ENCODE measurements around the gene CCDC178.

Gene CCDC178

DNA sequence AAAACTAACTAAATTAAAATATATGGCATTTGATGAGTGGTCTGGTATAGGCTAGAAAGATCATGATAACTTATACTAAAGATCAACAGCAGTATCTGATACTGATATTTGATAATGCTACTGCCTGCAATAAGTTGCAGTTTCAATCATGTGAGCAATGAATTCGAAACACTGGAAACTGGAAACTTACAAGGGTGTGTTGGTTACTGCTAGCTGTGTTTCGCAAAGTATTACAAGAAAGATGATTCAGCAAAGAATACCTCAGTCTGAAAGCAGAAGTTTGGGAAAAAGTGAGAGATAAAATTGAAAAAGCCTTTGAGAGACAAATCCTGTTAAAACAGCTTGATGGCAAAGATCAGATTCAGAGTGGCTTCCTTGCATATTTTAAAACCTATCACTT, 294.5 kb downstream of the CCDC178 start:
- H3K4me3 ChIP-seq (ENCODE audit: low read depth, low read length) = no peak overlapping the region
- TF ChIP-seq, protein P1, sequence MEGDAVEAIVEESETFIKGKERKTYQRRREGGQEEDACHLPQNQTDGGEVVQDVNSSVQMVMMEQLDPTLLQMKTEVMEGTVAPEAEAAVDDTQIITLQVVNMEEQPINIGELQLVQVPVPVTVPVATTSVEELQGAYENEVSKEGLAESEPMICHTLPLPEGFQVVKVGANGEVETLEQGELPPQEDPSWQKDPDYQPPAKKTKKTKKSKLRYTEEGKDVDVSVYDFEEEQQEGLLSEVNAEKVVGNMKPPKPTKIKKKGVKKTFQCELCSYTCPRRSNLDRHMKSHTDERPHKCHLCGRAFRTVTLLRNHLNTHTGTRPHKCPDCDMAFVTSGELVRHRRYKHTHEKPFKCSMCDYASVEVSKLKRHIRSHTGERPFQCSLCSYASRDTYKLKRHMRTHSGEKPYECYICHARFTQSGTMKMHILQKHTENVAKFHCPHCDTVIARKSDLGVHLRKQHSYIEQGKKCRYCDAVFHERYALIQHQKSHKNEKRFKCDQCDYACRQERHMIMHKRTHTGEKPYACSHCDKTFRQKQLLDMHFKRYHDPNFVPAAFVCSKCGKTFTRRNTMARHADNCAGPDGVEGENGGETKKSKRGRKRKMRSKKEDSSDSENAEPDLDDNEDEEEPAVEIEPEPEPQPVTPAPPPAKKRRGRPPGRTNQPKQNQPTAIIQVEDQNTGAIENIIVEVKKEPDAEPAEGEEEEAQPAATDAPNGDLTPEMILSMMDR (IDR thresholded peaks at IDR 0.05; ENCODE audit: low read depth, low read length, missing control alignments) = no peak
- no peak for DNase-seq (ENCODE audit: low read depth)

DNA sequence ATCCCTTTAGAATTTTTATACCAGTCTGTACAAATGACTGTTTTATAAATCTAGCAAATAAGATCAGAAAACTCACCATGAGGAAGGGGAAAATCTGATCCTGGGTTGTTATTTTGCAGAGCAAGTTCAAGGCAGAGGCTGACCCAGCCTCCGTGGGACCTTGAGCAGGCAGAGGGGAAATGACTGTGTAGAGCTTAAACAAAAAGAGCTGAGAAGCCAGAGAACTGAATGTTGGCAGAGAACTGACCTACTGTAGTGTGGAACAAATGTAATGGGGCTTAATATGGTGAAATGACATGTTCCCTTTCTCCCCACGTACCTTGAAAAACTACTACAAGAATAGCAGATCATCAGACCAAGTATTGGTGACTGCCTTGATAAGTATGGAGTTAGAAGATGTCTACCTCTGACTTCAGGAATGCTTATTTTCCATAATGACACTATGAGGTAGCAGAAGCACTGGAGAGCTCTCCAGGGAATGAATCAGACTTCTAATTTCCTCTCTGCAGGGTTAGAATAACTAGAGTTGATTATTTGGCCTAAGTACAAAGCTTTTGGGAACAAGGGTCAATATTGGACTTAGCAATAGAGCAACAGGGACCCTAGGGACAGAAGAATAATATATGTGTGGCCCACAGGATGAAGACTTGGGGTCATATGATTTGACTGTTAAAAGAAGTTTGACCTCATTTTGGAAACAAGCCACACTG, 304.4 kb downstream of the CCDC178 start:
- no peak for DNase-seq (ENCODE audit: low read depth)
- TF ChIP-seq, protein P1 (IDR thresholded peaks at IDR 0.05; ENCODE audit: low read depth, low read length, missing control alignments) = no peak

DNA sequence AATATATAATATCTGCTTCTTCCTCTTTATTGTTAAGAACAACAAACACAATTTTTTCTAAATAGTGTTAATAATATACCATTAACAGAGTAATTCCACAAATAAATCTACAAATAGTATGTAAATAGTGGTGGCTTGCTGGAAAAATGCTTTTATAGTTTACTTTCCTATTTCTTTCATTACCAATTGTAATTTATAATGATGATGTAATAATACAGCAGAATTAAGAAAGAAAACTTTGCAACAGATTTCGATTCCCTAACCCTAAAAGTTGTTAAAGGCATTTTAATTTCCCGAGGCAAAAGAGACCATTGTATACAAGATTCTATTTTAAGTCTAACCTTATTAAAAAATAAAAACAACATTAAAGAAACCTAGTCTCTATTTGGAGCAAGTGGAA, 307.9 kb downstream of the CCDC178 start:
- DNase-seq (ENCODE audit: low read depth) = no peak
- TF ChIP-seq, protein P1 (IDR thresholded peaks at IDR 0.05; ENCODE audit: low read depth, low read length, missing control alignments) = no peak

More for the DNA sequence above, 304.4 kb downstream of the CCDC178 start:
- no peak overlapping the region for H3K4me3 ChIP-seq (ENCODE audit: low read depth, low read length)

GRCh38 chr18:33128581-33128980, 311.9 kb downstream of the CCDC178 start:
- no peak overlapping the region for H3K4me3 ChIP-seq (ENCODE audit: low read depth, low read length)
- TF ChIP-seq, protein P1 (IDR thresholded peaks at IDR 0.05; ENCODE audit: low read depth, low read length, missing control alignments) = no peak
- no peak for DNase-seq (ENCODE audit: low read depth)

More for the DNA sequence above, 307.9 kb downstream of the CCDC178 start:
- H3K4me3 ChIP-seq (ENCODE audit: low read depth, low read length) = no peak overlapping the region

DNA sequence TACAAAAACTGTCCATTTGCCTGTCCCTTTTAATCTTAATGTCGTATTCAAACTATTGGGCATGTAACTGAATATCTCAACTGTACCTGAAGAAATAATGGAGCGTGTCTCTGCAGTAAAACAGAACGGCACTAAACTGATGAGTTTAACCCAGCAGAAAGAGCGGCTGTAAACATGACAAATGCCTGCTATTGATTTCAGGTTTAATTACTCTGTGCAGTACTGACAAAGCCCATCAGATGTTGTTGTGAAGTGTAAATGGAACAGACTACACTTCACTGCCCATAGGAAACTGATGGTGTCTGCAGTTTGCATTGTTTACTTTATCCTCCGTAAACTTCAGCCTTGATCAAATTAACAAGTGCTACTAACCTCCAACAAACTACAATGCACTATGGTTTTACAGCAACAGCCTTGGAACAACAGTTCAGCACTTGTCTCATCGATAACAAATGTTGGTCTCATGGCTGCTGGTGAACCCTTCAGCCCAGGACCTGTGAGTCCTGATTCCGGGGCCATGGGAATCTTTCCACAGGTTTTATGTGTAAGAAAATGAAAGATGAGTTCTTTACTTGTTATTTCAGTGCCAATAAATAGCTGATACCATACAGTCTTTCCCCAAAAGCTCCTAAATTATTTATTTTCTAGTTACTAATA, 316.5 kb downstream of the CCDC178 start:
- TF ChIP-seq, protein P1 (IDR thresholded peaks at IDR 0.05; ENCODE audit: low read depth, low read length, missing control alignments) = no peak
- DNase-seq (ENCODE audit: low read depth) = no peak
- H3K4me3 ChIP-seq (ENCODE audit: low read depth, low read length) = no peak overlapping the region

DNA sequence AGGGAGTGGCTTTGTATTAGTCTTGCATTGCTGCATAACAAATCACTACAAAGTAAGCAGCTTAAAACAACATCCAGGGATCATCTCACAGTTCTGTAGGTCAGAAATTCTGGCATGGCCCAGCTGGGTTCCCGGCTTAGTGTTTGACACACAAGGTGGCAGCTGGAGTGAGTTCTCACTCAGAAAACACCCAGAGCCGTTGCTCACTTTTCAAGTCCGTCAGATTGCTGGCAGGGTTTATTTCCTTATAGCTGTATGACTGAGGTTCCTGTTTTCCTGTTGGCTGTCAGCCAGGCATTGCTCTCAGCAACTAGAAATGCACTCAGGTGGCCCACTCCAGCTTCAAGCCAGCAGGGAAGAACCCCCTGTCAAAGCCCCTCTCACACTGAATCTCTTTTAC, 324.1 kb downstream of the CCDC178 start:
- TF ChIP-seq, protein P1 (IDR thresholded peaks at IDR 0.05; ENCODE audit: low read depth, low read length, missing control alignments) = no peak
- no peak overlapping the region for H3K4me3 ChIP-seq (ENCODE audit: low read depth, low read length)
- no peak for DNase-seq (ENCODE audit: low read depth)
